Mesothelial cell of epicardium (in vitro differentiated cells): Measurements from ENCODE around the gene PDE4B. TPM values are rescaled to one million over a fixed set of nuclear protein-coding genes. Genes with fewer than 3 reads are reported as not detected.

Experiments used
- DNase-seq, 2 experiments: peaks; one replicate each; pipeline ENCODE4 v3.0.0; 2021; ENCODE audit warnings: low spot score in 2 of 2; ENCODE audit not compliant: unreplicated experiment in 2 of 2
- H3K27ac Mint-ChIP-seq: 2 replicates; pipeline ENCODE4 v1.8.0; 2021; ENCODE audit warnings: mixed read lengths
- H3K27me3 Mint-ChIP-seq: 2 replicates; pipeline ENCODE4 v1.8.0; 2021; ENCODE audit warnings: low read depth, mixed read lengths
- H3K36me3 Mint-ChIP-seq: 2 replicates; pipeline ENCODE4 v1.8.0; 2021; ENCODE audit warnings: mixed read lengths
- H3K4me1 Mint-ChIP-seq: 2 replicates; pipeline ENCODE4 v1.8.0; 2021; ENCODE audit warnings: mixed read lengths
- H3K4me3 Mint-ChIP-seq: 2 replicates; pipeline ENCODE4 v1.8.0; 2021; ENCODE audit warnings: mild to moderate bottlenecking, moderate library complexity, mixed read lengths
- H3K9me3 Mint-ChIP-seq: 2 replicates; pipeline ENCODE4 v1.8.0; 2021; ENCODE audit warnings: mixed read lengths
- CTCF ChIP-seq: fragments of 200-600 bp; sonication (generic); IDR thresholded peaks from one replicate; pipeline ENCODE4 v1.5.0; 2021; ENCODE audit warnings: antibody characterized with exemption; ENCODE audit not compliant: unreplicated experiment
- total RNA-seq: library from RNA; stranded (reverse); gene quantifications from 3 replicates; pipeline ENCODE4 v1.2.1, GENCODE V29; 2021

The PDE4B gene
- total RNA-seq, 1 donor from 2014 or later, result 22.3 TPM

GRCh38 chr1:66041654-66042053 is 249.0 kb downstream of the PDE4B start:
- Mint-ChIP-seq H3K9me3 (no peaks in the 10 kb centered on the region), H3K4me1 (peaks cover 2% of the 10 kb centered on the region), H3K4me3 (no peak overlapping the region), H3K36me3 (no peaks in the 10 kb centered on the region), H3K27ac (no peak overlapping the region), H3K27me3 (peaks cover 42% of the 10 kb centered on the region)
- DNase-seq, result no peak
- no peak for TF ChIP-seq CTCF

DNA sequence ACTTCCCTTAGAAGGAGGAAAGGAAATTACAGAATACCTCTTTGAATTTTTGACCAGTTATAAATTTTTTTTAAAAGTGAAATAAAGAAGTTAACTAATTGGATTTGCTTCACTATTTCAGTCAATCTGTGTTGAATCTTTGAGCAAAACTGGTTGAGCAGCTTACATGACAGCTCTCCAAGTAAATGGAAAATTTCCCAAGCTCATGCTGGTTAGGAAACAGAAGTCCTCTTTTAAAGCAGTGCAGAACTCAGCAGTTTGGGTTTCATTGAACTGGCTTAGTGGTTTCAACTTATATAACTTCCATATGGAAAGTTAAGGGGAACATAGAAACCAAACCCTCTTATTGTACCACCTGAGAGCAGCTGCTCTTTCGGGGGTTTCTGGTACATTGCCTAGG is 250.5 kb downstream of the PDE4B start:
- no peaks in the 10 kb centered on the region for H3K9me3 Mint-ChIP-seq
- H3K27me3 Mint-ChIP-seq, result peaks cover 55% of the 10 kb centered on the region
- H3K4me3 Mint-ChIP-seq, result no peak overlapping the region
- H3K4me1 Mint-ChIP-seq, result peaks cover 2% of the 10 kb centered on the region
- no peak for TF ChIP-seq CTCF
- no peak for DNase-seq
- H3K36me3 Mint-ChIP-seq, result no peaks in the 10 kb centered on the region
- H3K27ac Mint-ChIP-seq, result no peak overlapping the region

DNA sequence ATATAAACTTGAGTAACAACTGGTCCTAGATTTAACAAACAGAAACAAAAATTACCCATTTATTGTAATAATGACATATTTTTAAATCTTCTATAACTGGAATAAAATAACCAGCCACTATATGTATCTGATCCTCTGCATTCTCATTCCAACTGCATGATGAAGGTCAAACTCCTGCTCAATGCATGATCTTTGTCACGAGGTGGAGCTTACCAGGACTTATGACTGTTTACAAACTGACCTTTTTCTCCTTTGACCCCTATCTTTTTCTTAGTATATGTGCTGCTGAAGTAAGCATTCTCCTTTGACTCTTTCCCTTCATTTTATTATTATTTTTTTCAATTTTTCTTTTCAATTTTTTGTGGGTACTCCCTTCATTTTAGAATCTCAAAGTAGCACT is 252.2 kb downstream of the PDE4B start:
- no peak overlapping the region for H3K27ac Mint-ChIP-seq

DNA sequence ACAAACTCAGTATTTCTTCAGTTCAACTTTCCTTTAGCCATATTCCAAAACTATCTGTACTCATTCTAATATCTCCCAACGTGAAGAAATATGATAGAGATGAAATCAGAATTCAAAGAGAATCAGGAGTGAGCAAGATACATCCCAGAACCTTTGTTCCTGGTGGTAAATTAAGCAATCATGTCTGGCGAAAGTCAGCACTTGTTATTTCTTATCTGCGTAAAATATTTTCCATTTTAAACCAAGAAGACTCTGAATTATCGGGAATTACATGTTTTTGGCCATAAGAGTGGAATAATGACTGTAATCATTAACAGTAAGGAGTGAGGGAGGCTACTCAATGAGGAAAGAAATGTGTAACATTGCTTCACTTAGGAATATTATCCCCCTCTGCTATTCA is 253.7 kb downstream of the PDE4B start:
- H3K36me3 Mint-ChIP-seq, result no peaks in the 10 kb centered on the region
- no peak for TF ChIP-seq CTCF
- no peak for DNase-seq
- H3K4me3 Mint-ChIP-seq, result no peak overlapping the region
- H3K9me3 Mint-ChIP-seq, result no peaks in the 10 kb centered on the region
- peaks cover 2% of the 10 kb centered on the region for H3K4me1 Mint-ChIP-seq
- peaks cover 44% of the 10 kb centered on the region for H3K27me3 Mint-ChIP-seq
- H3K27ac Mint-ChIP-seq, result no peak overlapping the region

More for the DNA sequence above, 252.2 kb downstream of the PDE4B start:
- H3K4me1 Mint-ChIP-seq, result peaks cover 2% of the 10 kb centered on the region
- H3K27me3 Mint-ChIP-seq, result peaks cover 47% of the 10 kb centered on the region
- H3K36me3 Mint-ChIP-seq, result no peaks in the 10 kb centered on the region
- no peak for DNase-seq
- H3K4me3 Mint-ChIP-seq, result no peak overlapping the region
- H3K9me3 Mint-ChIP-seq, result no peaks in the 10 kb centered on the region
- no peak for TF ChIP-seq CTCF

DNA sequence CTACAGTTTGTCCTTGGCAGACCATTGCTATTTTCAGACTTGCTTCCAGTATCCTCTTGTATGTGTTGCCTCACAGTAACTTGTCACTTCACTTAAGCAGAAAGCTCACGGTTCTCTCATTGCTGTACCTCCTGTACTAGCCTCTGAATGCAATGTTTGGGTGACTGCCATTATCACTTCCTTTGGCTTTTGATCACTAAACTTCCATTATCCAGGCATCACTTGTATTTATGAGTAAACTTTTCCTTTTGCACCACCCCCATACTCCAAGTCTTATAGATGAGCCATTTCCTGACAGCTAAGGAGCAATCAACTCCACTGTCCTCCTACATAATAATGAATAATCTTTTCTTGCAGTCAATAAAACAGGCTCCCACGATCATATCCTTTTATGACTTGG is 255.3 kb downstream of the PDE4B start:
- Mint-ChIP-seq H3K27ac (no peak overlapping the region), H3K4me3 (no peak overlapping the region), H3K36me3 (no peaks in the 10 kb centered on the region), H3K4me1 (no peaks in the 10 kb centered on the region), H3K9me3 (no peaks in the 10 kb centered on the region), H3K27me3 (peaks cover 50% of the 10 kb centered on the region)
- no peak for DNase-seq
- no peak for TF ChIP-seq CTCF

- Mint-ChIP-seq H3K36me3 (no peaks in the 10 kb centered on the region), H3K4me1 (no peaks in the 10 kb centered on the region), H3K27ac (no peak overlapping the region), H3K27me3 (peaks cover 50% of the 10 kb centered on the region), H3K9me3 (no peaks in the 10 kb centered on the region), H3K4me3 (no peak overlapping the region)
- no peak for DNase-seq
- TF ChIP-seq CTCF, result no peak
Observed at GRCh38 chr1:66050123-66050522, 257.4 kb downstream of the PDE4B start.
